Measurements from ENCODE around the gene CTNNBIP1.
"Not testable (repeated sequence)": the region's sequence is repeated elsewhere in the genome, so short reads cannot be mapped to it uniquely, and the experiment has no call there.

CTNNBIP1 gene

GRCh38 chr1:9805006-9805508, 105.0 kb downstream of the CTNNBIP1 start (continued):
- 0 out of 2 replicates have a peak, but pooled peaks have one; percentile 16 for TF ChIP-seq ZNF629 (tag by site-specific recombination; IDR thresholded peaks at IDR 0.05)
- no peak for TF ChIP-seq ZBTB48 (tag by site-specific recombination; IDR thresholded peaks at IDR 0.05)
- no peak for TF ChIP-seq HOXC10 (CRISPR knock-in tag; IDR thresholded peaks at IDR 0.05)
- TF ChIP-seq ZIC2 (tag by site-specific recombination; IDR thresholded peaks at IDR 0.05), result no peak
- TF ChIP-seq, protein P1, sequence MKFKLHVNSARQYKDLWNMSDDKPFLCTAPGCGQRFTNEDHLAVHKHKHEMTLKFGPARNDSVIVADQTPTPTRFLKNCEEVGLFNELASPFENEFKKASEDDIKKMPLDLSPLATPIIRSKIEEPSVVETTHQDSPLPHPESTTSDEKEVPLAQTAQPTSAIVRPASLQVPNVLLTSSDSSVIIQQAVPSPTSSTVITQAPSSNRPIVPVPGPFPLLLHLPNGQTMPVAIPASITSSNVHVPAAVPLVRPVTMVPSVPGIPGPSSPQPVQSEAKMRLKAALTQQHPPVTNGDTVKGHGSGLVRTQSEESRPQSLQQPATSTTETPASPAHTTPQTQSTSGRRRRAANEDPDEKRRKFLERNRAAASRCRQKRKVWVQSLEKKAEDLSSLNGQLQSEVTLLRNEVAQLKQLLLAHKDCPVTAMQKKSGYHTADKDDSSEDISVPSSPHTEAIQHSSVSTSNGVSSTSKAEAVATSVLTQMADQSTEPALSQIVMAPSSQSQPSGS (tag by site-specific recombination; IDR thresholded peaks at IDR 0.05; ENCODE audit: low read depth), result no peak
- no peak for TF ChIP-seq ZNF660 (tag by site-specific recombination; IDR thresholded peaks at IDR 0.05)
- no peak for TF ChIP-seq ZNF747 (tag by site-specific recombination; IDR thresholded peaks at IDR 0.05)
- peak; percentile 25; the same call in 1 of the 2 replicates for TF ChIP-seq PRDM6 (tag by site-specific recombination; IDR thresholded peaks at IDR 0.05)
- TF ChIP-seq ZNF423 (tag by site-specific recombination; IDR thresholded peaks at IDR 0.05), result no peak
- TF ChIP-seq ZNF658 (tag by site-specific recombination; IDR thresholded peaks at IDR 0.05), result no peak
- TF ChIP-seq ZNF776 (tag by site-specific recombination; IDR thresholded peaks at IDR 0.05; ENCODE audit: borderline replicate concordance), result no peak
- TF ChIP-seq KLF7 (tag by site-specific recombination; IDR thresholded peaks at IDR 0.05; ENCODE audit: borderline replicate concordance), result 0 out of 2 replicates have a peak, but pooled peaks have one; percentile 12
- peak; percentile 62; the same call in 1 of the 2 replicates for TF ChIP-seq ZXDB (tag by site-specific recombination; IDR thresholded peaks at IDR 0.05)

- CTCF ChIA-PET, result interaction anchor here (0.7 to 2.0 kb wide), 4 partner anchors 9 to 179 kb away, joined by 3 to 9 read pairs (median 5); no protein-coding TSS in a partner anchor
- H3K9me3 ChIP-seq (ENCODE audit: control insufficient read depth, insufficient read depth, low read depth, low read length); POLR2A ChIA-PET; H3K4me3 ChIP-seq (ENCODE audit: low read depth, low read length); H3K36me3 ChIP-seq (ENCODE audit: control insufficient read depth in 2 of 2, insufficient read depth in 1 of 2, low read length in 2 of 2): not testable (repeated sequence)
- H3K27ac ChIP-seq (ENCODE audit: extremely low read depth, low read depth, low read length), result peak overlapping the region; percentile 69
- peaks cover 34% of the 10 kb centered on the region for H3K4me1 ChIP-seq (ENCODE audit: control insufficient read depth, insufficient read depth, low read length)
- TF ChIP-seq, protein P2, sequence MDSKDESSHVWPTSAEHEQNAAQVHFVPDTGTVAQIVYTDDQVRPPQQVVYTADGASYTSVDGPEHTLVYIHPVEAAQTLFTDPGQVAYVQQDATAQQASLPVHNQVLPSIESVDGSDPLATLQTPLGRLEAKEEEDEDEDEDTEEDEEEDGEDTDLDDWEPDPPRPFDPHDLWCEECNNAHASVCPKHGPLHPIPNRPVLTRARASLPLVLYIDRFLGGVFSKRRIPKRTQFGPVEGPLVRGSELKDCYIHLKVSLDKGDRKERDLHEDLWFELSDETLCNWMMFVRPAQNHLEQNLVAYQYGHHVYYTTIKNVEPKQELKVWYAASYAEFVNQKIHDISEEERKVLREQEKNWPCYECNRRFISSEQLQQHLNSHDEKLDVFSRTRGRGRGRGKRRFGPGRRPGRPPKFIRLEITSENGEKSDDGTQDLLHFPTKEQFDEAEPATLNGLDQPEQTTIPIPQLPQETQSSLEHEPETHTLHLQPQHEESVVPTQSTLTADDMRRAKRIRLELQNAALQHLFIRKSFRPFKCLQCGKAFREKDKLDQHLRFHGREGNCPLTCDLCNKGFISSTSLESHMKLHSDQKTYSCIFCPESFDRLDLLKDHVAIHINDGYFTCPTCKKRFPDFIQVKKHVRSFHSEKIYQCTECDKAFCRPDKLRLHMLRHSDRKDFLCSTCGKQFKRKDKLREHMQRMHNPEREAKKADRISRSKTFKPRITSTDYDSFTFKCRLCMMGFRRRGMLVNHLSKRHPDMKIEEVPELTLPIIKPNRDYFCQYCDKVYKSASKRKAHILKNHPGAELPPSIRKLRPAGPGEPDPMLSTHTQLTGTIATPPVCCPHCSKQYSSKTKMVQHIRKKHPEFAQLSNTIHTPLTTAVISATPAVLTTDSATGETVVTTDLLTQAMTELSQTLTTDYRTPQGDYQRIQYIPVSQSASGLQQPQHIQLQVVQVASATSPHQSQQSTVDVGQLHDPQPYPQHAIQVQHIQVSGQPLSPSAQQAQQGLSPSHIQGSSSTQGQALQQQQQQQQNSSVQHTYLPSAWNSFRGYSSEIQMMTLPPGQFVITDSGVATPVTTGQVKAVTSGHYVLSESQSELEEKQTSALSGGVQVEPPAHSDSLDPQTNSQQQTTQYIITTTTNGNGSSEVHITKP (tag by site-specific recombination; IDR thresholded peaks at IDR 0.05), result peak; percentile 42; the same call in 1 of the 2 replicates
- peak; percentile 72 for TF ChIP-seq KLF10 (tag by site-specific recombination; IDR thresholded peaks at IDR 0.05)
- peak; percentile 55; the same call in 1 of the 2 replicates for TF ChIP-seq ZNF692 (tag by site-specific recombination; IDR thresholded peaks at IDR 0.05)
- TF ChIP-seq OVOL3 (tag by site-specific recombination; IDR thresholded peaks at IDR 0.05), result peak; percentile 90
- peak; percentile 98 for TF ChIP-seq ZNF121 (tag by site-specific recombination; IDR thresholded peaks at IDR 0.05)
- TF ChIP-seq GLIS1 (tag by site-specific recombination; IDR thresholded peaks at IDR 0.05), result peak; percentile 53
- TF ChIP-seq REPIN1 (tag by site-specific recombination; IDR thresholded peaks at IDR 0.05; ENCODE audit: low read depth), result 0 out of 2 replicates have a peak, but pooled peaks have one; percentile 80
- TF ChIP-seq, protein P3, sequence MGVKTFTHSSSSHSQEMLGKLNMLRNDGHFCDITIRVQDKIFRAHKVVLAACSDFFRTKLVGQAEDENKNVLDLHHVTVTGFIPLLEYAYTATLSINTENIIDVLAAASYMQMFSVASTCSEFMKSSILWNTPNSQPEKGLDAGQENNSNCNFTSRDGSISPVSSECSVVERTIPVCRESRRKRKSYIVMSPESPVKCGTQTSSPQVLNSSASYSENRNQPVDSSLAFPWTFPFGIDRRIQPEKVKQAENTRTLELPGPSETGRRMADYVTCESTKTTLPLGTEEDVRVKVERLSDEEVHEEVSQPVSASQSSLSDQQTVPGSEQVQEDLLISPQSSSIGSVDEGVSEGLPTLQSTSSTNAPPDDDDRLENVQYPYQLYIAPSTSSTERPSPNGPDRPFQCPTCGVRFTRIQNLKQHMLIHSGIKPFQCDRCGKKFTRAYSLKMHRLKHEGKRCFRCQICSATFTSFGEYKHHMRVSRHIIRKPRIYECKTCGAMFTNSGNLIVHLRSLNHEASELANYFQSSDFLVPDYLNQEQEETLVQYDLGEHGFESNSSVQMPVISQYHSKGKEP (tag by site-specific recombination; IDR thresholded peaks at IDR 0.05), result peak; percentile 75
- peak; percentile 87 for TF ChIP-seq FEZF1 (tag by site-specific recombination; IDR thresholded peaks at IDR 0.05)
- peak; percentile 66; the same call in 1 of the 2 replicates for TF ChIP-seq ZNF76 (tag by site-specific recombination; IDR thresholded peaks at IDR 0.05; ENCODE audit: borderline replicate concordance, low read depth)
- peak; percentile 84 for TF ChIP-seq BCL11A (tag by site-specific recombination; IDR thresholded peaks at IDR 0.05; ENCODE audit: low read depth)
- TF ChIP-seq KLF7 (tag by site-specific recombination; IDR thresholded peaks at IDR 0.05; ENCODE audit: borderline replicate concordance), result peak; percentile 99; the same call in 1 of the 2 replicates
- peak; percentile 88 for TF ChIP-seq ZXDB (tag by site-specific recombination; IDR thresholded peaks at IDR 0.05)
Measured at GRCh38 chr1:9803003-9803918, 106.8 kb downstream of the CTNNBIP1 start.

All from HEK293 (cell line).